Measurements from ENCODE around the gene AMFR.

Gene AMFR

GRCh38 chr16:56425439-56425832, at the start of gene AMFR:
Gene AMFR, minus strand, starts transcription at chr16:56425545. Its CDS starts 218 bp downstream, at chr16:56425327.
- Mint-ChIP-seq H3K27me3 (no peaks in the 10 kb centered on the region), H3K4me1 (ENCODE audit: low read depth) (peaks cover 43% of the 10 kb centered on the region), H3K36me3 (ENCODE audit: low read depth) (peaks cover 10% of the 10 kb centered on the region), H3K27ac (peak within 1 kb of the TSS; percentile 76), H3K9me3 (no peaks in the 10 kb centered on the region), H3K4me3 (peak within 1 kb of the TSS; percentile 88)

- no peaks in the 10 kb centered on the region for H3K27me3 Mint-ChIP-seq
- H3K36me3 Mint-ChIP-seq (ENCODE audit: low read depth), result peaks cover 85% of the 10 kb centered on the region
- H3K4me1 Mint-ChIP-seq (ENCODE audit: low read depth), result no peaks in the 10 kb centered on the region
- no peaks in the 10 kb centered on the region for H3K9me3 Mint-ChIP-seq
- no peak overlapping the region for H3K27ac Mint-ChIP-seq
- H3K4me3 Mint-ChIP-seq, result no peak overlapping the region
These were observed 45.3 kb upstream of the AMFR start for GRCh38 chr16:56470666-56471065.

- H3K4me3 Mint-ChIP-seq, result no peak overlapping the region
- H3K27ac Mint-ChIP-seq, result no peak overlapping the region
- peaks cover 85% of the 10 kb centered on the region for H3K36me3 Mint-ChIP-seq (ENCODE audit: low read depth)
- H3K27me3 Mint-ChIP-seq, result no peaks in the 10 kb centered on the region
- no peaks in the 10 kb centered on the region for H3K9me3 Mint-ChIP-seq
- no peaks in the 10 kb centered on the region for H3K4me1 Mint-ChIP-seq (ENCODE audit: low read depth)
These were observed 44.9 kb upstream of the AMFR start for GRCh38 chr16:56470232-56470631.

GRCh38 chr16:56469748-56470147, 44.4 kb upstream of the AMFR start:
- Mint-ChIP-seq H3K4me1 (ENCODE audit: low read depth) (no peaks in the 10 kb centered on the region), H3K27ac (no peak overlapping the region), H3K9me3 (no peaks in the 10 kb centered on the region), H3K36me3 (ENCODE audit: low read depth) (peaks cover 81% of the 10 kb centered on the region), H3K4me3 (no peak overlapping the region), H3K27me3 (no peaks in the 10 kb centered on the region)

- no peak overlapping the region for H3K4me3 Mint-ChIP-seq
- H3K9me3 Mint-ChIP-seq, result no peaks in the 10 kb centered on the region
- H3K27me3 Mint-ChIP-seq, result no peaks in the 10 kb centered on the region
- H3K27ac Mint-ChIP-seq, result no peak overlapping the region
- H3K4me1 Mint-ChIP-seq (ENCODE audit: low read depth), result no peaks in the 10 kb centered on the region
- peaks cover 88% of the 10 kb centered on the region for H3K36me3 Mint-ChIP-seq (ENCODE audit: low read depth)
These were observed 43.5 kb upstream of the AMFR start for GRCh38 chr16:56468800-56469199.

- H3K9me3 Mint-ChIP-seq, result no peaks in the 10 kb centered on the region
- peaks cover 82% of the 10 kb centered on the region for H3K36me3 Mint-ChIP-seq (ENCODE audit: low read depth)
- H3K4me3 Mint-ChIP-seq, result no peak overlapping the region
- H3K27ac Mint-ChIP-seq, result no peak overlapping the region
- H3K27me3 Mint-ChIP-seq, result no peaks in the 10 kb centered on the region
- no peaks in the 10 kb centered on the region for H3K4me1 Mint-ChIP-seq (ENCODE audit: low read depth)
These were observed 41.0 kb upstream of the AMFR start for GRCh38 chr16:56466344-56466743.

GRCh38 chr16:56463153-56463552, 37.8 kb upstream of the AMFR start:
- Mint-ChIP-seq H3K4me3 (no peak overlapping the region), H3K4me1 (ENCODE audit: low read depth) (no peaks in the 10 kb centered on the region), H3K27me3 (no peaks in the 10 kb centered on the region), H3K27ac (no peak overlapping the region), H3K9me3 (no peaks in the 10 kb centered on the region), H3K36me3 (ENCODE audit: low read depth) (peaks cover 76% of the 10 kb centered on the region)

GRCh38 chr16:56462064-56462796, 36.9 kb upstream of the AMFR start:
- Mint-ChIP-seq H3K9me3 (no peaks in the 10 kb centered on the region), H3K27ac (no peak overlapping the region), H3K27me3 (no peaks in the 10 kb centered on the region), H3K36me3 (ENCODE audit: low read depth) (peaks cover 76% of the 10 kb centered on the region), H3K4me3 (no peak overlapping the region), H3K4me1 (ENCODE audit: low read depth) (no peaks in the 10 kb centered on the region)

- H3K36me3 Mint-ChIP-seq (ENCODE audit: low read depth), result peaks cover 75% of the 10 kb centered on the region
- H3K27me3 Mint-ChIP-seq, result no peaks in the 10 kb centered on the region
- no peak overlapping the region for H3K4me3 Mint-ChIP-seq
- no peaks in the 10 kb centered on the region for H3K4me1 Mint-ChIP-seq (ENCODE audit: low read depth)
- no peak overlapping the region for H3K27ac Mint-ChIP-seq
- no peaks in the 10 kb centered on the region for H3K9me3 Mint-ChIP-seq
These were observed 34.8 kb upstream of the AMFR start for GRCh38 chr16:56460101-56460500.

GRCh38 chr16:56457927-56458470, 32.7 kb upstream of the AMFR start:
- Mint-ChIP-seq H3K36me3 (ENCODE audit: low read depth) (peaks cover 72% of the 10 kb centered on the region), H3K4me3 (no peak overlapping the region), H3K27ac (no peak overlapping the region), H3K27me3 (no peaks in the 10 kb centered on the region), H3K4me1 (ENCODE audit: low read depth) (peaks cover 6% of the 10 kb centered on the region), H3K9me3 (no peaks in the 10 kb centered on the region)

- H3K4me3 Mint-ChIP-seq, result peak overlapping the region; percentile 94
- no peaks in the 10 kb centered on the region for H3K27me3 Mint-ChIP-seq
- H3K27ac Mint-ChIP-seq, result peak overlapping the region; percentile 91
- peaks cover 45% of the 10 kb centered on the region for H3K36me3 Mint-ChIP-seq (ENCODE audit: low read depth)
- peaks cover 49% of the 10 kb centered on the region for H3K4me1 Mint-ChIP-seq (ENCODE audit: low read depth)
- no peaks in the 10 kb centered on the region for H3K9me3 Mint-ChIP-seq
These were observed 26.7 kb upstream of the AMFR start for GRCh38 chr16:56451753-56452689.

- peaks cover 42% of the 10 kb centered on the region for H3K36me3 Mint-ChIP-seq (ENCODE audit: low read depth)
- H3K9me3 Mint-ChIP-seq, result no peaks in the 10 kb centered on the region
- peaks cover 51% of the 10 kb centered on the region for H3K4me1 Mint-ChIP-seq (ENCODE audit: low read depth)
- peak within 1 kb of the TSS; percentile 96 for H3K27ac Mint-ChIP-seq
- no peaks in the 10 kb centered on the region for H3K27me3 Mint-ChIP-seq
- H3K4me3 Mint-ChIP-seq, result peak within 1 kb of the TSS; percentile 94
These were observed 25.8 kb upstream of the AMFR start, which contains the start of the genes NUDT21 and OGFOD1 for GRCh38 chr16:56450986-56451752. Gene NUDT21, minus strand, starts transcription at chr16:56451332. Its CDS starts 130 bp downstream, at chr16:56451202. Gene OGFOD1, plus strand, starts transcription at chr16:56451554. Its CDS starts 59 bp downstream, at chr16:56451613.

- Mint-ChIP-seq H3K36me3 (ENCODE audit: low read depth) (peaks cover 41% of the 10 kb centered on the region), H3K4me3 (peak overlapping the region; percentile 94), H3K27ac (peak overlapping the region; percentile 96), H3K9me3 (no peaks in the 10 kb centered on the region), H3K27me3 (no peaks in the 10 kb centered on the region), H3K4me1 (ENCODE audit: low read depth) (peaks cover 51% of the 10 kb centered on the region)
These were observed 25.1 kb upstream of the AMFR start for GRCh38 chr16:56450275-56450985.

- Mint-ChIP-seq H3K9me3 (no peaks in the 10 kb centered on the region), H3K4me3 (peak overlapping the region; percentile 58), H3K36me3 (ENCODE audit: low read depth) (peaks cover 41% of the 10 kb centered on the region), H3K27ac (peak overlapping the region; percentile 84), H3K4me1 (ENCODE audit: low read depth) (peaks cover 45% of the 10 kb centered on the region), H3K27me3 (no peaks in the 10 kb centered on the region)
These were observed 22.7 kb upstream of the AMFR start for GRCh38 chr16:56448005-56448404.
